Mesothelial cell of epicardium (in vitro differentiated cells): ENCODE results near the gene SLCO3A1. TPM values are rescaled to one million over a fixed set of nuclear protein-coding genes. Genes with fewer than 3 reads are reported as not detected.

Experiments used
- DNase-seq, 2 experiments: peaks; one replicate each; pipeline ENCODE4 v3.0.0; 2021; ENCODE audit warnings: low spot score in 2 of 2; ENCODE audit not compliant: unreplicated experiment in 2 of 2
- H3K27ac Mint-ChIP-seq: 2 replicates; pipeline ENCODE4 v1.8.0; 2021; ENCODE audit warnings: mixed read lengths
- H3K27me3 Mint-ChIP-seq: 2 replicates; pipeline ENCODE4 v1.8.0; 2021; ENCODE audit warnings: low read depth, mixed read lengths
- H3K36me3 Mint-ChIP-seq: 2 replicates; pipeline ENCODE4 v1.8.0; 2021; ENCODE audit warnings: mixed read lengths
- H3K4me1 Mint-ChIP-seq: 2 replicates; pipeline ENCODE4 v1.8.0; 2021; ENCODE audit warnings: mixed read lengths
- H3K4me3 Mint-ChIP-seq: 2 replicates; pipeline ENCODE4 v1.8.0; 2021; ENCODE audit warnings: mild to moderate bottlenecking, moderate library complexity, mixed read lengths
- H3K9me3 Mint-ChIP-seq: 2 replicates; pipeline ENCODE4 v1.8.0; 2021; ENCODE audit warnings: mixed read lengths
- total RNA-seq: library from RNA; stranded (reverse); gene quantifications from 3 replicates; pipeline ENCODE4 v1.2.1, GENCODE V29; 2021
- TF ChIP-seq, protein P1 (sequence below): fragments of 200-600 bp; sonication (generic); IDR thresholded peaks from one replicate; pipeline ENCODE4 v1.5.0; 2021; ENCODE audit warnings: antibody characterized with exemption; ENCODE audit not compliant: unreplicated experiment

The SLCO3A1 gene
- total RNA-seq, 1 donor from 2014 or later = 1.9 TPM

DNA sequence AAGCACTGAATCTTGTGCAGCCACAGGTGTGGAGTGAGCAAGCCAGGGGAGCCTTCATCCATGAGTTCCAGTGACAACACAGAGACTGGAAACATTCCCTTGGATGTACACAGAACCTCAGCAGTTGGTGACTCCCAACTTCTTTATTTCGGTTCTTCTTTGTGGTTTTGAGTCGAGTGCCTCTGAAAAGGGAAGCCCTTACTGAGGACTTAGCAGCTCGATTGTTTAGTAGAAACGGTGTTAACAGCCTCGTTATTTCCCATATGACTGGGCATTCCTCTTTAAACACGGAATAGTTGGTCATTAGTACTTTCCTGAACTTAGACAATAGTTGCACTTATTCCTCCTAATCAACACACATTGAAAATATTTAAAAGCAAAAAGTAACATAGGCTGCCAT is 7.7 kb downstream of the SLCO3A1 start:
- H3K36me3 Mint-ChIP-seq = no peaks in the 10 kb centered on the region
- H3K27me3 Mint-ChIP-seq = peaks cover 75% of the 10 kb centered on the region
- H3K27ac Mint-ChIP-seq = no peak overlapping the region
- DNase-seq = no peak
- H3K4me3 Mint-ChIP-seq = no peak overlapping the region
- no peaks in the 10 kb centered on the region for H3K4me1 Mint-ChIP-seq
- H3K9me3 Mint-ChIP-seq = no peaks in the 10 kb centered on the region
- TF ChIP-seq, protein P1, sequence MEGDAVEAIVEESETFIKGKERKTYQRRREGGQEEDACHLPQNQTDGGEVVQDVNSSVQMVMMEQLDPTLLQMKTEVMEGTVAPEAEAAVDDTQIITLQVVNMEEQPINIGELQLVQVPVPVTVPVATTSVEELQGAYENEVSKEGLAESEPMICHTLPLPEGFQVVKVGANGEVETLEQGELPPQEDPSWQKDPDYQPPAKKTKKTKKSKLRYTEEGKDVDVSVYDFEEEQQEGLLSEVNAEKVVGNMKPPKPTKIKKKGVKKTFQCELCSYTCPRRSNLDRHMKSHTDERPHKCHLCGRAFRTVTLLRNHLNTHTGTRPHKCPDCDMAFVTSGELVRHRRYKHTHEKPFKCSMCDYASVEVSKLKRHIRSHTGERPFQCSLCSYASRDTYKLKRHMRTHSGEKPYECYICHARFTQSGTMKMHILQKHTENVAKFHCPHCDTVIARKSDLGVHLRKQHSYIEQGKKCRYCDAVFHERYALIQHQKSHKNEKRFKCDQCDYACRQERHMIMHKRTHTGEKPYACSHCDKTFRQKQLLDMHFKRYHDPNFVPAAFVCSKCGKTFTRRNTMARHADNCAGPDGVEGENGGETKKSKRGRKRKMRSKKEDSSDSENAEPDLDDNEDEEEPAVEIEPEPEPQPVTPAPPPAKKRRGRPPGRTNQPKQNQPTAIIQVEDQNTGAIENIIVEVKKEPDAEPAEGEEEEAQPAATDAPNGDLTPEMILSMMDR = no peak

- no peak overlapping the region for H3K4me3 Mint-ChIP-seq
- no peak for DNase-seq
- H3K4me1 Mint-ChIP-seq = no peaks in the 10 kb centered on the region
- H3K27ac Mint-ChIP-seq = no peak overlapping the region
- H3K27me3 Mint-ChIP-seq = peaks cover 62% of the 10 kb centered on the region
- H3K9me3 Mint-ChIP-seq = no peaks in the 10 kb centered on the region
- TF ChIP-seq, protein P1 = no peak
- no peaks in the 10 kb centered on the region for H3K36me3 Mint-ChIP-seq
These were observed 9.5 kb downstream of the SLCO3A1 start for GRCh38 chr15:91862891-91863504.

DNA sequence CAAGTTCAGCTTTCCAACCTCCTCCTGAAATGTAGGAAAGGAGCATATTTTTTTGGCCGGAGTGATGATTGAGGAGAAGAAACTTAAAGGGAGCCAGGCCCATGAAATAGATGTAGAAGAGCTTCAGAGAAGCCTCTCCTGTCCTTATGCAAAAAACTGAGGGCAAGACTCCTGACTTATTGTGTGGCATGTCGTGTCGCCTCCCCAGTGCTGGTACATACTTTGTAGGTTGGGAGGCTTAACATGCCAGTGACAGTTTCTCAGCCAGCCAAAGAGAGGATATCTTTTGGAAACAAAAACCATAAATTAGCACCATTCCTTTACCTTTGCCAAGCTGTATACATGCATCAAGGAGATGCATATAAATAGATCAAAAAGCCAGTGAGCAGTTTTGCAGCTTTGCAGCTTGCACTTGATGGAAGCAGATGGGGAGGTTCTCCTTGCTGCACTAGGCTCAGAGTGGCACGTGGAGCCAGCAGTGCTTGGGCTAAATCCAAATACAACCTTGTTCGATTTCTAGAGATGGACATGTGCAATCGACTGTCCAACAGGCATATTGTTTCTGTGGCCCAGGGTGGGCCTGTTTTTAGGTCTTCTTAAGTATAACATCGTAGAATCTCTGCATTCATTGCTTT is 10.2 kb downstream of the SLCO3A1 start:
- H3K27me3 Mint-ChIP-seq = peaks cover 56% of the 10 kb centered on the region
- H3K9me3 Mint-ChIP-seq = no peaks in the 10 kb centered on the region
- H3K36me3 Mint-ChIP-seq = no peaks in the 10 kb centered on the region
- H3K27ac Mint-ChIP-seq = no peak overlapping the region
- DNase-seq = no peak
- TF ChIP-seq, protein P1 = no peak
- no peak overlapping the region for H3K4me3 Mint-ChIP-seq
- H3K4me1 Mint-ChIP-seq = no peaks in the 10 kb centered on the region

- Mint-ChIP-seq H3K4me1 (no peaks in the 10 kb centered on the region), H3K27me3 (peaks cover 50% of the 10 kb centered on the region), H3K4me3 (no peak overlapping the region), H3K9me3 (peaks cover under 1% of the 10 kb centered on the region), H3K36me3 (no peaks in the 10 kb centered on the region), H3K27ac (no peak overlapping the region)
- no peak for DNase-seq
- TF ChIP-seq, protein P1 = no peak
These were observed 11.2 kb downstream of the SLCO3A1 start for GRCh38 chr15:91864664-91865063.

GRCh38 chr15:91865486-91865885 is 12.0 kb downstream of the SLCO3A1 start:
- peaks cover 5% of the 10 kb centered on the region for H3K9me3 Mint-ChIP-seq
- no peaks in the 10 kb centered on the region for H3K36me3 Mint-ChIP-seq
- no peaks in the 10 kb centered on the region for H3K4me1 Mint-ChIP-seq
- no peak overlapping the region for H3K4me3 Mint-ChIP-seq
- TF ChIP-seq, protein P1 = no peak
- no peak overlapping the region for H3K27ac Mint-ChIP-seq
- no peak for DNase-seq
- H3K27me3 Mint-ChIP-seq = peaks cover 45% of the 10 kb centered on the region
